HTR-8/SVneo (cell line): ENCODE data around the gene GLRX2.
A peak's percentile ranks its signal among the peaks of the same experiment; 100 is the strongest.
"Not testable (repeated sequence)": the region's sequence is repeated elsewhere in the genome, so short reads cannot be mapped to it uniquely, and the experiment has no call there.

Source experiments
- DNase-seq: peaks from one replicate; pipeline ENCODE4 v3.0.0; 2011; ENCODE audit warnings: low spot score, mixed read lengths; ENCODE audit not compliant: insufficient read length
- FAIRE-seq: peaks from 2 replicates; lab custom pipeline; 2011; peaks lifted over from hg19 to GRCh38; lab: Jason Lieb, UNC

Gene GLRX2

GRCh38 chr1:193104907-193105820 lies at the start of gene GLRX2:
TSS of gene GLRX2 (minus strand) at chr1:193105414. CDS start at chr1:193105382, 32 bp downstream.
- peak; percentile 83 for DNase-seq
- no peak for FAIRE-seq

- FAIRE-seq, result no peak
- no peak for DNase-seq
These were observed 39.8 kb upstream of the GLRX2 start for GRCh38 chr1:193144999-193145398.

GRCh38 chr1:193144361-193144938 lies 39.2 kb upstream of the GLRX2 start:
- FAIRE-seq, result no peak
- DNase-seq, result no peak

GRCh38 chr1:193143285-193143684 lies 38.1 kb upstream of the GLRX2 start:
- DNase-seq, result no peak
- no peak for FAIRE-seq

- DNase-seq (no peak), FAIRE-seq (no peak)
These were observed 37.2 kb upstream of the GLRX2 start for GRCh38 chr1:193142409-193142808.

GRCh38 chr1:193141804-193142203 lies 36.6 kb upstream of the GLRX2 start:
- no peak for DNase-seq
- no peak for FAIRE-seq

- no peak for DNase-seq
- no peak for FAIRE-seq
These were observed 35.0 kb upstream of the GLRX2 start for GRCh38 chr1:193140254-193140653.

- FAIRE-seq (no peak), DNase-seq (no peak)
These were observed 26.1 kb upstream of the GLRX2 start for GRCh38 chr1:193131266-193131860.

GRCh38 chr1:193125369-193125768 lies 20.2 kb upstream of the GLRX2 start:
- DNase-seq (no peak), FAIRE-seq (no peak)

- DNase-seq (no peak), FAIRE-seq (no peak)
These were observed 18.5 kb upstream of the GLRX2 start for GRCh38 chr1:193123751-193124150.

GRCh38 chr1:193121616-193122593 lies 16.7 kb upstream of the GLRX2 start, which contains the start of gene CDC73:
TSS of gene CDC73 (plus strand) at chr1:193122031. CDS start at chr1:193122201, 170 bp downstream.
- peak; percentile 91 for DNase-seq
- FAIRE-seq, result peak; percentile 97

- no peak for FAIRE-seq
- no peak for DNase-seq
These were observed 15.5 kb upstream of the GLRX2 start for GRCh38 chr1:193120604-193121166.

GRCh38 chr1:193118803-193119730 lies 13.9 kb upstream of the GLRX2 start:
- DNase-seq (no peak), FAIRE-seq (no peak)

- no peak for DNase-seq
- no peak for FAIRE-seq
These were observed 13.0 kb upstream of the GLRX2 start for GRCh38 chr1:193118194-193118593.

- FAIRE-seq, DNase-seq: not testable (repeated sequence)
These were observed 12.0 kb upstream of the GLRX2 start for GRCh38 chr1:193117167-193117566.

GRCh38 chr1:193115629-193116227 lies 10.5 kb upstream of the GLRX2 start:
- peak; percentile 44 for FAIRE-seq
- peak; percentile 81 for DNase-seq

GRCh38 chr1:193114485-193115095 lies 9.4 kb upstream of the GLRX2 start:
- FAIRE-seq, result no peak
- no peak for DNase-seq

- FAIRE-seq, result no peak
- DNase-seq, result no peak
These were observed 8.7 kb upstream of the GLRX2 start for GRCh38 chr1:193113992-193114332.
